Measurements from ENCODE around the gene CABYR.

Gene CABYR

DNA sequence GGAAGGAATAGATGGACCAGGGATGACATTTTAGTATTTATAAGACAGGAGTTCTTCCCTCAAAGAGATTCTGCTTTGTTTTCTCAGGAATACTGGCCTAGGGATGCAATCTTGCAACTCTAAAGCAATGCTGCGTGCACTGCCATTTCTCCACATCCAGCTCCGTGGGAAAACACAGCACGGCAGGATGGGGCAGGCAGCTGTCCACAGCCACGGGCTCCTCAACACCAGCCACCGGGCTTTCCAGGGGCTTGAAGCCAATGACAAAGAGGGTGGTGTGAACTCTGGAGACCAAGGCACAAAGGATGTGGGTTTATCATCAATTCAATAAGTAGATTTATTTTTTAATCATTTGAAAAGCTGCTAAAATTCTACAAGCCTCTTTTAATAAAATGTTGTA is 49.3 kb downstream of the CABYR start:
- Mint-ChIP-seq H3K27ac (no peak overlapping the region), H3K4me3 (no peak overlapping the region), H3K4me1 (peaks cover 11% of the 10 kb centered on the region), H3K9me3 (no peaks in the 10 kb centered on the region), H3K36me3 (ENCODE audit: low read depth) (peaks cover 11% of the 10 kb centered on the region), H3K27me3 (ENCODE audit: low read depth, poor library complexity) (no peaks in the 10 kb centered on the region)
- TF ChIP-seq, protein P1, sequence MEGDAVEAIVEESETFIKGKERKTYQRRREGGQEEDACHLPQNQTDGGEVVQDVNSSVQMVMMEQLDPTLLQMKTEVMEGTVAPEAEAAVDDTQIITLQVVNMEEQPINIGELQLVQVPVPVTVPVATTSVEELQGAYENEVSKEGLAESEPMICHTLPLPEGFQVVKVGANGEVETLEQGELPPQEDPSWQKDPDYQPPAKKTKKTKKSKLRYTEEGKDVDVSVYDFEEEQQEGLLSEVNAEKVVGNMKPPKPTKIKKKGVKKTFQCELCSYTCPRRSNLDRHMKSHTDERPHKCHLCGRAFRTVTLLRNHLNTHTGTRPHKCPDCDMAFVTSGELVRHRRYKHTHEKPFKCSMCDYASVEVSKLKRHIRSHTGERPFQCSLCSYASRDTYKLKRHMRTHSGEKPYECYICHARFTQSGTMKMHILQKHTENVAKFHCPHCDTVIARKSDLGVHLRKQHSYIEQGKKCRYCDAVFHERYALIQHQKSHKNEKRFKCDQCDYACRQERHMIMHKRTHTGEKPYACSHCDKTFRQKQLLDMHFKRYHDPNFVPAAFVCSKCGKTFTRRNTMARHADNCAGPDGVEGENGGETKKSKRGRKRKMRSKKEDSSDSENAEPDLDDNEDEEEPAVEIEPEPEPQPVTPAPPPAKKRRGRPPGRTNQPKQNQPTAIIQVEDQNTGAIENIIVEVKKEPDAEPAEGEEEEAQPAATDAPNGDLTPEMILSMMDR (IDR thresholded peaks at IDR 0.05) = no peak
- DNase-seq = no peak

DNA sequence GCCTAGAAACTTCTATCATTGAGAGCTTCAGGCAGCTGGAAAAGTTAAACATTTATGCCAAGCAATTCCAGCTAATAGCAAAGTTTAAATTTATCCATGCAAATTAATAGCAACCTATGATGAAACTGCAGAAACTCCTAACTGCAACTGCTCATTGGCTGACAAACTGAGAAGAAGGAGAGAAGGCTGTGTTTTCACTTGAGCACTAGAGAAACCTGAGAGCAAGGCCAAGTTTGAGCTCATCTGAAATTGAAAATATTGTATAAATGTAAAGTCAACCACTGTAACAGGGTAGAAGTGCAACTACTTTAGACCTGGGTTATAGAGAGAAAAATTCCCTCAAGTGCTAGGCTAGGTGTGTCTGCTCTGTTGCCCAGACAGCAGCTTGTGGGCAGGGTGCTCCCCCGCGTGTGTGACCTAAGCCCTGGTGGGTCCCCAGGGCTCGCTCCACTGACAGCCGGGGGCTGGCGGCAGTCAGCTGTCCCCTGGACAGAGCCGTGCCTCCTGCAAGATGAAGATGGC is 50.2 kb downstream of the CABYR start:
- Mint-ChIP-seq H3K4me3 (no peak overlapping the region), H3K4me1 (peaks cover 11% of the 10 kb centered on the region), H3K27me3 (ENCODE audit: low read depth, poor library complexity) (no peaks in the 10 kb centered on the region), H3K36me3 (ENCODE audit: low read depth) (peaks cover 10% of the 10 kb centered on the region), H3K27ac (no peak overlapping the region), H3K9me3 (no peaks in the 10 kb centered on the region)
- TF ChIP-seq, protein P1 (IDR thresholded peaks at IDR 0.05) = no peak
- DNase-seq = no peak

DNA sequence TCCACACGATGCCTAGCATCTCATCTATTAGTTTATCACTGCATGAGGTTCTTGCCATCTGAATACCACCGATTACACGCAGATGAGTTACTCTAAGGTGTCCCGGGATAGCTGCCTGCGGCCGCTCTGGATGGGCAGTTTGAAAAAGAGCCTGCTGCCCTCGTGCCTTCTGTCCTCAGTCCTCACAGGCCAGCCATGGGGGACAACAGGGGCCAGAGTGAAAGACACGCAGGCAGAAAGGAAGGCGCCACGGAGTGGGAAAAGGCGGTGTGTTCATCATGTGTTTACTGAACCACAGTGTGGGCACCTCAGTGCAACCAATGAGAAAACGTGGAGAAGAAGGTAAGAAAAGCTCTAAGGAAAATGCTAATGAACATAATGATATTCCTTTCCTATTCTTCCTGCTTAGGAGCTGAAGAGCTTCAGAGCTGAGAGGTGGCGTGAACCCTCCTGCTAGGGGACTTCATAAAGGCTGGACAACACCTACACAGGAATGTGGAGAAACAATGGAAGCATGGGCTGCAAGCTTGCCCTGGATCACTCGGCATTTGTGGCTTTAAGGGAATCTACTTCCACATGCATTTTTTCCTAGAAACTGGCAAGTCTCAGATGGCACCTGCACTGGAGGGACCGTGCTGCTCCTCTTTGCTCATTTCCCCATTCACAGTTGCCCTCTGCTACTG is 50.9 kb downstream of the CABYR start:
- H3K27me3 Mint-ChIP-seq (ENCODE audit: low read depth, poor library complexity) = no peaks in the 10 kb centered on the region
- peak overlapping the region; percentile 27 for H3K27ac Mint-ChIP-seq
- peaks cover 11% of the 10 kb centered on the region for H3K4me1 Mint-ChIP-seq
- no peak overlapping the region for H3K4me3 Mint-ChIP-seq
- TF ChIP-seq, protein P1 (IDR thresholded peaks at IDR 0.05) = no peak
- DNase-seq = no peak
- peaks cover 4% of the 10 kb centered on the region for H3K36me3 Mint-ChIP-seq (ENCODE audit: low read depth)
- H3K9me3 Mint-ChIP-seq = no peaks in the 10 kb centered on the region

DNA sequence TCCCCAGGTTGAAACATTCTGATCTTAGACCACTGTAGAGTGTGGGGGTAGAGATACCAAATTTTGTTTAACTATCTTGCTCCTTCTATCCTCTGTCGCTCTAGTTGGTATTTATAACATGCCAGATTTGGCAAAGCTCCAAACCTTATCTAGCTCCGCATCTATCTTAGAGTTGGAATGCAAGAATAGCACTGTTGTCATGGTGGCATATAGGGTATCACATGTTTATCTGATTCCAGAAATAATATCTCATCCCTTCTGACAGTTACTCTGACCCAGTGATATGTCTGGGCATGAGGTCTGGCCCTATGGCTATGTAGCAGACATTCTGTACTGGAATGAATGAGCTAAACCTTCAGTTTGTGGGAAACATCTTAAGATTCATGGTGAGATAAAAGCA is 51.7 kb downstream of the CABYR start:
- TF ChIP-seq, protein P1 (IDR thresholded peaks at IDR 0.05) = no peak
- no peak for DNase-seq
- H3K36me3 Mint-ChIP-seq (ENCODE audit: low read depth) = no peaks in the 10 kb centered on the region
- H3K27me3 Mint-ChIP-seq (ENCODE audit: low read depth, poor library complexity) = no peaks in the 10 kb centered on the region
- peaks cover 11% of the 10 kb centered on the region for H3K4me1 Mint-ChIP-seq
- H3K4me3 Mint-ChIP-seq = no peak overlapping the region
- H3K27ac Mint-ChIP-seq = no peak overlapping the region
- H3K9me3 Mint-ChIP-seq = no peaks in the 10 kb centered on the region

DNA sequence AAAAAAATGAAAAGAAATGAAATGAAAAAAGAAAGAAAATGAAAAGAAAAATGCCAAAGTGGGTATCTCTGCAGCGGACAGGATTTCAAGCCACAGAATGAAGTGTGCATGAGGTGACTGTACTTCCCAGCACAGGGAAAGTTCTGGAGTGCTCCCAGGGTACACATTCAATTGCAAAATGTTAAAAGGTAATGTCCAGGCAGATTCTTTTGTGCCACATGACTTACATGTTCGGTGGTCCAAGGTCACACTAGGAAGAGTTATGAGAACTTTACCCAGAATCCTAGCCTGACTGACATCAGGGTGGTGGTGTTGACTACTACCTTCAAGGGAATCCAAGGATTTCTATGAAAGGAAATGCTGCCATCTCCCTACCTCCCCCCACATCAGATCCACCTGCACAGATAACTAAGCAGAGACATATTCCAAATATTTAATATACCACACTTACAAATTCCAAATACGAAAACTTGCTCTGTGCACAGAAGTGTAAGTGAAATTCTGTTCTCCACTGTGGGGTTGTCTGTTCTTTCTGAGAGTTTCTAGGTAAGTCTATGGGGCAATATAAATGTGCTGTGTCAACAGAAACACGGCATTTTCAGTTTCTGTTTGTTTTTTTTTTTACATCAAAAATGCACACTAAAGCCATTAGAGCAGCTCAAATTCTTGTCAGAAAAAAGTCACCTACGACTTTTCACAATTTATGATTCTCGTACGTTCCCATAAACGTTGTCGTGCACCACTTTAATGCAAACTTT is 56.6 kb downstream of the CABYR start:
- Mint-ChIP-seq H3K9me3 (no peaks in the 10 kb centered on the region), H3K36me3 (ENCODE audit: low read depth) (no peaks in the 10 kb centered on the region), H3K27ac (peak overlapping the region; percentile 57), H3K27me3 (ENCODE audit: low read depth, poor library complexity) (no peaks in the 10 kb centered on the region), H3K4me3 (no peak overlapping the region), H3K4me1 (peaks cover 6% of the 10 kb centered on the region)
- TF ChIP-seq, protein P1 (IDR thresholded peaks at IDR 0.05) = no peak
- DNase-seq = no peak
